Suppressor macrophage (primary cell): Measurements from ENCODE around the gene CAPZA1.

Source experiments
- DNase-seq, 4 experiments: peaks; one replicate each; pipeline ENCODE4 v3.0.0-alpha.2; 2020 to 2022

Gene CAPZA1

DNA sequence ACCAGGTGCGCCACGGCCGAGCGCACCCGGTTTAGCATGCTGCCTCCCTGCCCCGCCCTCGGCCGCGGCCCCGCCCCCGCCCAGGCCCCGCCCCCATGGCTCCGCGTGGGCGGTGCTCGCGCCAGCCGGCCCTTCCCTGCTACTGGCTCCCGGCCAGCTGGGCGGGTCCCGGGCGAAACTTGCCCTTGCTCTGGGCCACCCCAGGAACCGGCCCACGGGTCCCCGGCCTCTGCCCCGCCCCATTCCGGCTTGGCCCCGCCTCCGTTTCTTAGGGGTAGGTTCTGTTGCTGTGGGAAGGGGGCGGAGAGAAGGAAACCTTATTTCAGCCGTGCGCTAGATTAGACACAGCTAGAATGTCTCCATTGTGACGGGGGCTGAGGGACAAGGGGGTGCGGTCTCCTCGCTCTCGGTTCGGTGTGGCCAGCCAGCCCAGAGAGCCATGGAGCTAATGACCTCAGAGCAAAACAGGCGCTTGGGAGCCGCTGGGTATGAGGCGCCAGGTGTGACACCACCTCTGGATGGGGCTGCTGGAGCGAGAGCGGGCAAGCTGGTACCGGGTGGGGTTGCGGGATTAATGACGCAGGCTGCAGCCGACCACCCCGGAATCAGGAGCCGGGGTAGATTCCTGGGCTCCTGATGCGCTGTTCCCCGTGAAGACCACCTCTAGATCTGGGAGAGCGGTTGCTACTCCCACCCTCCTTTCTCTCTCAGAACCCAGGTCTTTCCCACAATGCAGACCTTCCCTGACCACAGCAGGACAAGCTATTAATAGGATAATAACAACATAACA is 95.8 kb downstream of the CAPZA1 start, which contains the start of gene PPM1J:
TSS of gene PPM1J (minus strand) at position 69 of the 790 bp plus-strand sequence. CDS start at position 38, 31 bp downstream.
- DNase-seq, result peak; percentile 98 to 99 (median 98)

DNA sequence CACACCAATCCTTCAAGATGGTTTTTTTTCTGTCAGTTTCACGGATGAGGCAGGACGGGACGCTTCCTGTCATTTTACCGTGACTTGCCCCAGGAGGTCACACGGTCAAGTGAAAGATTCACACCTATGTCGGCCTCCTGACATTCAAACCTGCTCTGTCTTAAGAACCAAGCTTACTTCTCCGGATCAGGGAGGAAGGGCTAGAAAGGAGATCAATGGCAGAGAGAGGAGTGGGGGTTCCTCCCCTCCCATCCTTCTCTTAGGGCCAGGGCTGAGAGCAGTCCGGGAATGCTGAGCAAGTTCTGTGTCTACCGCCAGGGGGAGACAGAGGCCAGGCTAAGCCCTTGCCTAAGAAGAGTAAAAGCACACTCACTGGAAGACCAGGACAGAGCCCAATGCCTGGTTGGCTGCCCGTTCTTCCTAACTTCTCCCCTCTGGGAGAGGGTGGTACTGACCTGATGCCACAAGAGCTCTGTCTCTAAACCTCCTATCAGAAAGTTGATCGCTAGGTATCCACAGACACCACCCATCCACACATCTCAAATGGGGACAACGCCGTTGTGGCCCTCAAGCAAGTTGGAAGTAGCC is 96.6 kb downstream of the CAPZA1 start:
- peak; percentile 91 to 95 (median 94) for DNase-seq

DNA sequence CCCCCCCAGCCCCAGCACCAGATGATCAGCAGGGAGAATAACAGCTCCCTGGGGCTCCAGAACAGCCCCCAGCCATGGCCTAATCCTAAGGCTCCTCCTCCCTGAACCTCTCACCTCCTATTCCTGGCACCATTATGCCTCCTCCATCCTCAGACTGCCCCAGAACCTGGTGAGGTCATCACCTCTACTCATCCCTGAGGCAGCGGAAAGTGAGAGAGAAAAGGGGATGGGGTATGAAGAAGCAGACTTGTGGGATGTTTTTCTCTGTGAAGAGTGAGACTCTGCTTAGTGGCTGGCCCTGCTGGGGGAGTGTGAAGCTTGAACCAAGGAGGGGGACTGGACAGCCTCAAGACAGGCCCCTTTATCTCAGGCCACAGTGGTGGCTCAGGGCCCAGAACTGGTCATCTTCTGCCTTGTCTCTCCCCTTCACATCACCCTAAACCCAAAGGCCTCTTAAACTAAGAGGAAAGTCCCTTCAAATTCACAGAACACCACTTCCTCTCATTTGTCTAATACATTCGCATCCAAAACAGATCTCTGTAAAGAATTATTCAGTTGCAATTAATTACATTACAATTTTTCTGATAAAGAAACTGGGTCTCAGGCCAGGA is 97.7 kb downstream of the CAPZA1 start:
- no peak for DNase-seq

DNA sequence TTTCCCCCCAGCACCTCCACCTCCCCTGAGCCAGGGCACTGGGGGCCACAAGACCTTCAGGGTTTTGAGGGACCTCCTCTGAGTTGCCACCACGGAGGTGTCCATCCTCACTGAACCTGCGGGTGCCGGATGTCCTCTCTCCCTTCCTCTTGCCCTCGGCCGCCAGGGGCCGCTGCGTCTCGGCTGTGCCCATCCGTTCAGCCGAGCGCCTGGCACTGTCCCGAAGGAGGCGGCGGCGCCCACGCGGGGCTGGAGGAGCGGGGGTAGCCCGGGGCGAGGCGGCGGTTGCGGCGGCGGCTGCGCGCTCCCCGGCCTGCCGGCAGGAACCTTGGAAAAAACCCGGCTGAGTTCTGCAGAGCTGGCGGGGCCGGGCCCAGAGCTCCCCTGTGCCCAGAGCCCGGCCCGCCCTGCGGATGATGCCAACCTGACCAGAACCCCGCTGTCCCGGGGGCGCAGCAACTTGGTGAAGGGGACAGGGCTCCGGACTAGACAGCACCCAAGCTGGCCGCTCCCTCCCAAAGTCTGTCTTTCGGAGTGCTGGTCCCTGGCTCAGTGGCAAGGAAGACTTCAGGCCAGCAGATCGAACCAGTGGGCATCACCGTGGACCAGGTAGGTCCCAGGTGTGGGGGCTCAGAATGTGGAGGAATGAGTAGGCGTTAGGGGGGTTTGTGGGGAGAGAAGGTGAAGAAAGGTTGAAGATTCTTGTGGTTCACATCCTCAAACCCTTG is 99.2 kb downstream of the CAPZA1 start:
- DNase-seq, result peak; percentile 81 to 95 (median 86)

DNA sequence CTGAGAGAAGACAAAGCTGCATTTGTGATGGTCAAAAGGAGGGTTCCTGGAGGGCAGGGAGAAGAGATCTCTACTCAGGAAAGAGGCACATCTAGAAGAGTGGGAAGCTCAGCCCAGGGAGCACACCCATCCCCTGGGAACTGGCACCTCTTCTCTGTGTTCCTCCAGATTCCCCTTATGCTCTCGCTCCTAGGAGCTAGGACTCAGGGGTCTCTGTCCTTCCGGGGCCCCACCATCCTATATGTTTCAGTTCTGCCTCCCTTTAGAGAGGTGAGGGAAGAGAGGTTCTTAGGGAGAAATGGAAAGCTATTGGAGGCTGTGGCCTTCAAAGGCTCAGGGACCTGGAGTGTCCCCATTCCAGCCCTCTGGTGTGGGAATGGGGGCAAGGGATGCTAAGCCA is 100.1 kb downstream of the CAPZA1 start:
- DNase-seq, result no peak

DNA sequence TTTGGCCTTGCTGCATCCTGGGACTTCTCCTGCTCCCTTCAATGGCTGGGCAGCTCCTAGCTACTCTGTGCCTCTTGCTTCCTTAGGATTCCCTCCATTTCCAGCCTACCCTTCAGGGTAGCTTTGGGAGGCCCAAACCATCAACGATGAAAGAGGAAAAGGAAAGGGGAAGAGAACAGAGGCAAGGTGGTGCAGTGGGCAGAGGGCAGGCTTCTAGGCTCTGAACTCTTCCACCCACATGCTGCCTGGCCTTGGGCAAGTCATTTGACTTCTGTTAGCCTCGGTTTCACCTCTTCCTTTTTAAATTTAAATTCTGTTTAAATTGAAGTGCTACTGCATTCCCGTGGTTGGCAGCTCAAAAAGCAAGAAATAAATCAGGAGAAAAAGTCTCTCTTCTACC is 101.2 kb downstream of the CAPZA1 start:
- peak; percentile 67 to 87 (median 84) for DNase-seq
